Gastroesophageal sphincter (tissue), 4 donors: Measurements from ENCODE around the gene KCP. TPM values are rescaled to one million over a fixed set of nuclear protein-coding genes. Genes with fewer than 3 reads are reported as not detected.

Source experiments
- ATAC-seq: fragments of 150-250 bp; one replicate; pipeline ENCODE4 v1.9.1; 2016; ENCODE audit warnings: mild to moderate bottlenecking, moderate library complexity
- H3K27ac ChIP-seq, 4 donors: fragments of 200-600 bp; sonication (generic) in 3 of 4; 1 replicate in 3 of 4; 2 replicates in 1 of 4; pipeline ENCODE4 v1.5.1; 2016 to 2019
- H3K27me3 ChIP-seq: fragments of 200-600 bp; sonication (generic); one replicate; pipeline ENCODE4 v1.5.1; 2019
- H3K36me3 ChIP-seq, 2 donors: fragments of 200-600 bp; sonication (generic); one replicate each; pipeline ENCODE4 v1.5.1; 2019; ENCODE audit warnings: control low read depth in 1 of 2
- H3K4me1 ChIP-seq, 3 donors: fragments of 200-600 bp; sonication (generic); 1 replicate in 2 of 3; 2 replicates in 1 of 3; pipeline ENCODE4 v1.5.1; 2016 to 2019; ENCODE audit warnings: control low read depth in 2 of 3
- H3K4me3 ChIP-seq, 2 donors: fragments of 200-600 bp; sonication (generic); one replicate each; pipeline ENCODE4 v1.5.1; 2019; ENCODE audit warnings: mild to moderate bottlenecking in 1 of 2, moderate library complexity in 1 of 2
- H3K9me3 ChIP-seq, 3 donors: fragments of 200-600 bp; sonication (generic); one replicate each; pipeline ENCODE4 v1.5.1; 2017 to 2019; ENCODE audit warnings: control low read depth in 2 of 3
- EP300 ChIP-seq: sonication (generic); formaldehyde crosslinking; IDR thresholded peaks from one replicate; pipeline ENCODE4 v1.6.1; 2017; ENCODE audit warnings: antibody characterized with exemption, mild to moderate bottlenecking
- POLR2A ChIP-seq, 2 donors: fragments of 450-650 bp; IDR thresholded peaks; one replicate each; pipeline ENCODE4 v1.6.1; 2017; ENCODE audit warnings: antibody characterized with exemption in 2 of 2, mild to moderate bottlenecking in 2 of 2, moderate library complexity in 1 of 2
- POLR2AphosphoS5 ChIP-seq: sonication (generic); formaldehyde crosslinking; IDR thresholded peaks from one replicate; pipeline ENCODE4 v1.6.1; 2017; ENCODE audit warnings: antibody characterized with exemption
- WGBS, 2 donors: methylation state at CpG; one replicate each; pipeline ENCODE4 v1.1.5; 2018; ENCODE audit warnings: low coverage in 1 of 2; 5-methylcytosine and 5-hydroxymethylcytosine counted together
- total RNA-seq, 4 donors: library from RNA; depleted of rRNA; stranded (reverse); fragments of >200 nt; gene quantifications; one replicate each; pipeline ENCODE4 v1.1.0, GENCODE V29; 2016
- TF ChIP-seq, protein P1 (sequence below), 4 experiments: fragments of 200-600 bp in 2 of 4; fragments of 450-650 bp in 2 of 4; sonication (generic) in 1 of 4; IDR thresholded peaks; one replicate each; pipeline ENCODE4 v1.5.1; 2017 to 2019; ENCODE audit warnings: antibody characterized with exemption in 4 of 4, mild to moderate bottlenecking in 2 of 4, moderate library complexity in 2 of 4

Gene KCP
- total RNA-seq, 4 donors from 2014 or later: 0.31 to 0.67 TPM; not detected in 2

DNA sequence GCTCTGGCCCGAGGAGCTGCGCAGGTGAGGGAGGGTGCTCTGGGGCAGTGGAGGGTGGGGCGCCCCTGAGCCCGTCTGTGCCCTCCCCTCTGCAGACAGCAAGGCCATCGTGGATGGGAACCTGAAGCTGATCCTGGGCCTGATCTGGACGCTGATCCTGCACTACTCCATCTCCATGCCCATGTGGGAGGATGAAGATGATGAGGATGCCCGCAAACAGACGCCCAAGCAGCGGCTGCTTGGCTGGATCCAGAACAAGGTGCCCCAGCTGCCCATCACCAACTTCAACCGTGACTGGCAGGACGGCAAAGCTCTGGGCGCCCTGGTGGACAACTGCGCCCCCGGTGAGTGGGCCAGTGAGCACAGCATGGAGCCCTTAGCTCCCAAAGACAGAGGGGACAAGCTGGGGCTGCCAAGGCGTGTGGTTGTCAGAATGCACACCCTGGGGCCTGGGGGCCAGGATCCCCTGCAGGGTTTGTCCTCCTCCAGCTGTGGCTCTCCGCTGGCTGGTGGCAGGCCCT lies 75.2 kb downstream of the KCP start:
- no peak overlapping the region for H3K4me3 ChIP-seq
- peaks cover 0 to 74% (median 43%) of the 10 kb centered on the region in 3 donors for H3K4me1 ChIP-seq
- H3K9me3 ChIP-seq: no peaks in the 10 kb centered on the region
- peak overlapping the region in 3 of 4 donors; percentile 94 to 96 (median 95) for H3K27ac ChIP-seq
- ATAC-seq: no peak
- peaks cover 0 to 58% of the 10 kb centered on the region in 2 donors for H3K36me3 ChIP-seq
- WGBS, 2 donors: no CpG with 5 or more reads among the region's 16 CpGs
- no peak for TF ChIP-seq EP300
- TF ChIP-seq, protein P1, sequence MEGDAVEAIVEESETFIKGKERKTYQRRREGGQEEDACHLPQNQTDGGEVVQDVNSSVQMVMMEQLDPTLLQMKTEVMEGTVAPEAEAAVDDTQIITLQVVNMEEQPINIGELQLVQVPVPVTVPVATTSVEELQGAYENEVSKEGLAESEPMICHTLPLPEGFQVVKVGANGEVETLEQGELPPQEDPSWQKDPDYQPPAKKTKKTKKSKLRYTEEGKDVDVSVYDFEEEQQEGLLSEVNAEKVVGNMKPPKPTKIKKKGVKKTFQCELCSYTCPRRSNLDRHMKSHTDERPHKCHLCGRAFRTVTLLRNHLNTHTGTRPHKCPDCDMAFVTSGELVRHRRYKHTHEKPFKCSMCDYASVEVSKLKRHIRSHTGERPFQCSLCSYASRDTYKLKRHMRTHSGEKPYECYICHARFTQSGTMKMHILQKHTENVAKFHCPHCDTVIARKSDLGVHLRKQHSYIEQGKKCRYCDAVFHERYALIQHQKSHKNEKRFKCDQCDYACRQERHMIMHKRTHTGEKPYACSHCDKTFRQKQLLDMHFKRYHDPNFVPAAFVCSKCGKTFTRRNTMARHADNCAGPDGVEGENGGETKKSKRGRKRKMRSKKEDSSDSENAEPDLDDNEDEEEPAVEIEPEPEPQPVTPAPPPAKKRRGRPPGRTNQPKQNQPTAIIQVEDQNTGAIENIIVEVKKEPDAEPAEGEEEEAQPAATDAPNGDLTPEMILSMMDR (IDR thresholded peaks at IDR 0.05): no peak
- no peak for TF ChIP-seq POLR2A (IDR thresholded peaks at IDR 0.05)
- TF ChIP-seq POLR2AphosphoS5: no peak
- no peaks in the 10 kb centered on the region for H3K27me3 ChIP-seq

DNA sequence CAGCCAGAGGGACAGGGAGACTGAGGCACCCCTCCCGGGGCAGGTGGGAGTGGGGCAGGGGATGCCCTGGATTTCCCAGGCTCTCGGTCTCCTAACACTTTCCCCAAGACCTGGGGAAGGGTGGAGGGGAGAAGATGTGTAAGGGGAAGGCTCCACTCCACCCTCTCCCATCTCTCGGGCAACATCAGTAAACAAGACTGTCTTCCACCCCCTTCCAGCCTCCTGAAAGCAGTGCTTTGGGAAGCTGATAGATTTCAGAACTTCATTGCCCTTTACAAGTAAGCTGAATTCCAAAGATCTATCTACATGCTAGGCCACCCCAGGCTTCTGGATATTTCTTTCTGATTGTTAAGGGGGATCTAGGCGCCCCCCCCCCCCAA lies 76.6 kb downstream of the KCP start:
- Histone ChIP-seq H3K27me3 (no peaks in the 10 kb centered on the region), H3K4me3 (peak overlapping the region in 1 of 2 donors; percentile 72), H3K27ac (peak overlapping the region; percentile 90 to 96 (median 94)), H3K9me3 (no peaks in the 10 kb centered on the region), H3K36me3 (peaks cover 0 to 44% of the 10 kb centered on the region in 2 donors), H3K4me1 (peaks cover 3 to 84% (median 51%) of the 10 kb centered on the region in 3 donors)
- TF ChIP-seq EP300 (no peak), POLR2AphosphoS5 (no peak), POLR2A (IDR thresholded peaks at IDR 0.05) (no peak)
- TF ChIP-seq, protein P1 (IDR thresholded peaks at IDR 0.05): no peak
- ATAC-seq: no peak
- WGBS, 2 donors: no CpG with 5 or more reads among the region's 4 CpGs

- Histone ChIP-seq H3K27ac (peak overlapping the region; percentile 90 to 96 (median 94)), H3K4me3 (peak overlapping the region; percentile 72 to 83), H3K36me3 (peaks cover 0 to 38% of the 10 kb centered on the region in 2 donors), H3K27me3 (no peaks in the 10 kb centered on the region), H3K4me1 (peaks cover 3 to 90% (median 53%) of the 10 kb centered on the region in 3 donors), H3K9me3 (no peaks in the 10 kb centered on the region)
- 6 to 8% methylated on average over 5 to 6 of the region's 13 CpGs for WGBS, 2 donors
- TF ChIP-seq, protein P1 (IDR thresholded peaks at IDR 0.05): no peak
- TF ChIP-seq POLR2AphosphoS5: peak; percentile 27
- ATAC-seq: peak; percentile 37
Measured at GRCh38 chr7:128833148-128833945, 77.2 kb downstream of the KCP start.

GRCh38 chr7:128832880-128833147 lies 77.7 kb downstream of the KCP start:
- WGBS, 2 donors: no CpG with 5 or more reads among the region's 2 CpGs

More at GRCh38 chr7:128832880-128833147, 77.7 kb downstream of the KCP start:
- peak overlapping the region; percentile 90 to 96 (median 94) for H3K27ac ChIP-seq
- H3K4me3 ChIP-seq: peak overlapping the region; percentile 72 to 83
- H3K9me3 ChIP-seq: no peaks in the 10 kb centered on the region
- TF ChIP-seq, protein P1 (IDR thresholded peaks at IDR 0.05): no peak
- TF ChIP-seq POLR2AphosphoS5: no peak
- no peak for TF ChIP-seq EP300
- no peak for TF ChIP-seq POLR2A (IDR thresholded peaks at IDR 0.05)
- H3K27me3 ChIP-seq: no peaks in the 10 kb centered on the region
- no peak for ATAC-seq
- H3K4me1 ChIP-seq: peaks cover 3 to 96% (median 57%) of the 10 kb centered on the region in 3 donors
- H3K36me3 ChIP-seq: peaks cover 0 to 33% of the 10 kb centered on the region in 2 donors
